ENCODE measurements around the gene RAB3IP.

DNA sequence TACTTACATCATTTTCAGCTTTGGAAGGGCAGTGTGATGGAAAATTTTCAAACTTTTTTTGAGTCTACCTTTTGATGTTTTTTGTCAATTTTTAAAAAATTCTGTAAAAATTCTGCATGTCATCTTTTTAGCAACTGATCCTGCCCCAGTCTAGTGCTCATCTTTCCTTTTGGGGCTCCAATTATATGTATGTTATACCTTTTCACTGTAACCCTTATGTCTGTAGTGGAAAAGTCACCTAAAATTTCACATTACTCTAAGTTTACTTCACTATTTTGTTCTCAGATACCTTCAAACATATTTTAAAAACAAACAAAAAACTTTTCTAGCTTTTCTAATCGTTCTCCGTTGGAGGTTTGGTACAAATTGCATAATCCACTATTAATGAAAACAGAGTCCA, 53.9 kb downstream of the RAB3IP start:
- TF ChIP-seq, protein P1, sequence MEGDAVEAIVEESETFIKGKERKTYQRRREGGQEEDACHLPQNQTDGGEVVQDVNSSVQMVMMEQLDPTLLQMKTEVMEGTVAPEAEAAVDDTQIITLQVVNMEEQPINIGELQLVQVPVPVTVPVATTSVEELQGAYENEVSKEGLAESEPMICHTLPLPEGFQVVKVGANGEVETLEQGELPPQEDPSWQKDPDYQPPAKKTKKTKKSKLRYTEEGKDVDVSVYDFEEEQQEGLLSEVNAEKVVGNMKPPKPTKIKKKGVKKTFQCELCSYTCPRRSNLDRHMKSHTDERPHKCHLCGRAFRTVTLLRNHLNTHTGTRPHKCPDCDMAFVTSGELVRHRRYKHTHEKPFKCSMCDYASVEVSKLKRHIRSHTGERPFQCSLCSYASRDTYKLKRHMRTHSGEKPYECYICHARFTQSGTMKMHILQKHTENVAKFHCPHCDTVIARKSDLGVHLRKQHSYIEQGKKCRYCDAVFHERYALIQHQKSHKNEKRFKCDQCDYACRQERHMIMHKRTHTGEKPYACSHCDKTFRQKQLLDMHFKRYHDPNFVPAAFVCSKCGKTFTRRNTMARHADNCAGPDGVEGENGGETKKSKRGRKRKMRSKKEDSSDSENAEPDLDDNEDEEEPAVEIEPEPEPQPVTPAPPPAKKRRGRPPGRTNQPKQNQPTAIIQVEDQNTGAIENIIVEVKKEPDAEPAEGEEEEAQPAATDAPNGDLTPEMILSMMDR (IDR thresholded peaks at IDR 0.05; ENCODE audit: low read depth, low read length) = no peak
- TF ChIP-seq EZH2phosphoT487 (IDR thresholded peaks at IDR 0.05; ENCODE audit: low read depth) = no peak

Measured in OCI-LY3 (cell line).